GM18508 (cell line): ENCODE data around the gene KIAA0408.
"Not testable (repeated sequence)": the region's sequence is repeated elsewhere in the genome, so short reads cannot be mapped to it uniquely, and the experiment has no call there.

Source experiments
- ATAC-seq: cut with Tn5 transposase; IDR thresholded peaks from one replicate; pipeline ENCODE4 v1.9.1; 2021; ENCODE audit warnings: moderate number of reproducible peaks; ENCODE audit not compliant: insufficient read depth, unreplicated experiment

KIAA0408 gene

DNA sequence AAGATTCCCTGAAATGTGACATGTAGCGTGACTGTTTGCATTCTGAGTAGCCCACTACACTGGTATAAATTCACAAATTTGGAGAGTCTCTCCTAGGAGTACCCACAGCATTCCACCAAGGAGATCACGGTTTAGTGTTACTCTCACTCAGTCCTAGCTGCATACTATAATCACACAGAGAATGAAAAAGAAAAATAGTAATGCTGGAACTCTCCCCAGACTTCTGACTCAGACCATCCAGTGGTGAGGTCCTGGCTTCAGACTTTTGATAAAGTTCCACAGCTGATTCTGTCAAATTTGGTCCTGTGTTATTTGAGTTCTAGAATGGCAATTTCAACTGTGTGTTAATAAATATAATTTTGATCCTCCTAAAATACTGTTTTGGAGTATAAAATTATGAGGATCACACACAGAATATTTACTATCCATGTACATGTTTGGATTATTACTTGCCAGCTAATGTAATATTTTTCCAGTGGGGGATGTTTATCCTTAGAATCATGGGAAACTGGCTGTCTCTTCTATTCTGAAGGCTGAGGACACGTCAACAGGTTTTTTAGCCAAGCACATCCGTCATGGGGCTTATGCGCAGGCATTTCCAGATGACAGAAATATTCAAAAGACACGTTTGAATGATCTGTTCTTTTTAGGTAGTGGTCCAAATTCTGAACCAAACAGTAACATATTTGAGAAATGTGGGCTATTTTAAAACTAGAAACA lies 5.1 kb upstream of the KIAA0408 start:
- no peak for ATAC-seq

DNA sequence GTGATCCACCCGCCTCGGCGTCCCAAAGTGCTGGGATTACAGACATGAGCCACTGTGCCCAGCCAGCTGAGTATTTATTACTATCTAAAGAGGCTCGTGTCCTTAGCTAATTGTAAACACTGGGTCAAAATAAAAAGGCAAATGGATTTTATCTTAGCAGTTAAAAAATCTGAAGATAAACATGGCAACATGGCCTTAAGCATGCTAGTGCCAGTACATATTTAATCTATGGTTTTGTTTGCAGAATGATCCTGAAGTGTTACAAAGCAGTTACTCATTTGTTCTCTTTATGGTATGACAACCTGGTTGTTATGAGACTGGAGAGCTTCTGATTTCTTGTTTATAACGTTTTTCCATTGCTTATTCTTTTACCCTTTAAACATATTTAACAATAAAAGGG lies 3.9 kb upstream of the KIAA0408 start:
- ATAC-seq = no peak

DNA sequence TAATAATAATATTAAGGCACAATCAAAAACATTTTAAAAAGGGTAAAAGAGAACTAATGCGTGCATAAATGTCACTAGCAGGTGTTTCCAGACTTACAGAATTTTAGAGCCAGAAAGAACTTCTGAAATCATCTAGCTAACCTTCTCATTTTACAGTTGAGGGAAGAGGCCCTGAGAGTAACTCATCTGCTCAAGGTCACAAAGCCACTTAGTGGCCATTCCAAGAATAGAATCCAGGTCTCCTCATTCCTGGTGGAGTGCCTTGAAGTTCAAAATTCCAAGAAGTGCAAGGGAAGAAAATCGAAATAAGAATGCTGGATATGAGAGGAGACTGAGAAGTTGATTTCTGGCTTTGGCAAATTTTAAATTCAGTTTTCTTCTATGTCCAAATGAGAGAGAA lies 3.2 kb upstream of the KIAA0408 start:
- no peak for ATAC-seq

DNA sequence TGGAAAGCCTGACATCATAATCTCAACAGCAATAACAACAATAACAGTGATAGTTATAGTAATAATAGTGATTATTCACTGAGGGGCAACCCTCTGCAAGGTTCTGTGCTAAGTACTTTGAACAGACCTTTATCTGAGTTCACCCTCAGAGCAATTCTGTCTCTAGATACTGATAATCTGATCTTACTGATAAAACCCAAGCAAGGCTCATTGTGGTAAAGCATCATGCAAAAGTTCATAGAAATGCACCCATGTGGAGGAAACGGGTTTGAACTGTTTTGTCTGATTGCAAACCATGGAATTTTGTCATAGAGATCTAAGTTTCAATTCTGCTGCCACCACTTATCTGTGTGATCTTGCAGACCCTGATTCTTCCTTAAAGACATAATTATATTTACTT lies 1.3 kb upstream of the KIAA0408 start:
- no peak for ATAC-seq

DNA sequence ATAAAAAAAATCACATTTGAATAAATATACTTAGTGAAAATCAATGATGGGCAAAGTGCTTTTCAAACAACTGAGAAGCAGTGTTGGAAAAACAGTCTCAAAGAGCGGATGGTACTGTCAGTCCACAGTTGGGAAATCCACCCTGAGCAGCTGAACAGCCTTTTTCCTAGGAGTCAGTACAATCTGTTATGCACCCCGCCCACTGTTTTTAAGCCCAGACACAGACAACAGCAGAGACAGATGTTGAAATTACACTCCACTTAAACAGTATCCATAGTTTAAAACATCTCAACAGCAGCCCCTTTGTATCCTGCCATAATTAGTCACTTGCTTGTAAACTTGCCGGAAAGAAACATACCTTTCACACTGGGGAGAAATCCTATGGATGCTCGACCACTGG lies 372 bp downstream of the KIAA0408 start:
- no peak for ATAC-seq

DNA sequence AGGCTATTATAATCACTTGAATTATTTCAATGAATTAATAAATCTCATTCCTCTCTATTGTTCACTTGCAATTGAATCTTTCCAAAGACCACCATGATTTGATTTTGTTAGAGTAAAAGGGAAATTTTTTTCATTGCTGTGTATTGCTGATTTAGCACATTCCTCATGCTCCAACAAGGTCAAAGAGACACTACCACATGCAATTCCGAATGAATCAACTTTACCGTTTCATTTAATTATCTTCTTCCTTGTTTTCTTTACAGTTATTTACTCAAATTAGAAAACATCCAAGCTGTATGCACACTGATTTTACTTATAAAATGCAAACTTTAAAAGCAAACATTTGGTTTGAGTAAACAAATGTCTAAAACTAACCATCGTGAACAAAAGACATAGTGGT lies 967 bp downstream of the KIAA0408 start:
- no peak for ATAC-seq

DNA sequence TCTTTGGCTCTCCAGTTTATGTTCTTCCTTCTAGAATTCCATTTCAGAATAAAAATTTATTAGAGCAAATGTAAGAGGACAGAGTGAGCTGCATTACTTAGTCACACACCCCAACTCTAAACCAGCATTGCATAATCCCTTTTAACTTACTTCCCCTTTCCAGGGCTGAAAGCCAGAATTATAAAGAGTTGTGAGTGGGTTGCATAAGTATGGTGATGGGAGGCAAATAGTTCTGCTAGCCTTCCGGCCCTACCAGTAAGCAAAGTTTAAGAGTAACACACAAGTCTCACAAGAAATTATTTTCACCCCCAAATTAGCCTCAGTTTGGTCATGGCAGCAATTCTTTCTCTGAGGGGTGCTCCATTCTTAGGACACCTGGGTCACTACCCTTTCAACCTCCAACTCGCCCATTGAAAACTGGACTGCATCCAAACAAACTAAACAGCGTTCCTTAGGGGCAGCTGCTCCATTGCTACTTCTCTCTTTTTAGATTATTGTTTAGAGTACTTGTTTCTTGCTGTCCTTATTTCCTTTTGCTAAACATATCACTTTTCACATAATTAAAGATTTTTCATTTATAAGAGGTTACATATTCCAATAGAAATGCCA lies 1.6 kb downstream of the KIAA0408 start:
- ATAC-seq = no peak

DNA sequence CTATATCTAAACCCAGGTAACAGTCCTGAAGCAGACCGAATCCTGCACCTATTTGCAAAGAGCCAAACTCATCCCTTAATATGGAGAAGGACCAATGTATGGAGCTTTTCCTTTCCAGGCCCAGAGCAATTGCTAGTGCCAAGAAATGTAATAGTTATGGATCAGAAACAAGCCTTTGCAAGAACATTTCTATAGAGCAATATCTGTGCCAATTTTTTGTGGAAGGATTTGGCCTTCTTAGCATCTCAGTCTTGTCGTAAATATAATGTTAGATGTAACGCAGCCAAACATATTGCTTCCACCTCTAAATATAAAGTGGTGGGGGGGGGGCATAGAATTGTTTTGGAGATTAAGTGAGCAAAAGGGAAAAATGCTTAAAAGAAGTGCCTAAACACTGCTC lies 2.7 kb downstream of the KIAA0408 start:
- ATAC-seq = no peak

DNA sequence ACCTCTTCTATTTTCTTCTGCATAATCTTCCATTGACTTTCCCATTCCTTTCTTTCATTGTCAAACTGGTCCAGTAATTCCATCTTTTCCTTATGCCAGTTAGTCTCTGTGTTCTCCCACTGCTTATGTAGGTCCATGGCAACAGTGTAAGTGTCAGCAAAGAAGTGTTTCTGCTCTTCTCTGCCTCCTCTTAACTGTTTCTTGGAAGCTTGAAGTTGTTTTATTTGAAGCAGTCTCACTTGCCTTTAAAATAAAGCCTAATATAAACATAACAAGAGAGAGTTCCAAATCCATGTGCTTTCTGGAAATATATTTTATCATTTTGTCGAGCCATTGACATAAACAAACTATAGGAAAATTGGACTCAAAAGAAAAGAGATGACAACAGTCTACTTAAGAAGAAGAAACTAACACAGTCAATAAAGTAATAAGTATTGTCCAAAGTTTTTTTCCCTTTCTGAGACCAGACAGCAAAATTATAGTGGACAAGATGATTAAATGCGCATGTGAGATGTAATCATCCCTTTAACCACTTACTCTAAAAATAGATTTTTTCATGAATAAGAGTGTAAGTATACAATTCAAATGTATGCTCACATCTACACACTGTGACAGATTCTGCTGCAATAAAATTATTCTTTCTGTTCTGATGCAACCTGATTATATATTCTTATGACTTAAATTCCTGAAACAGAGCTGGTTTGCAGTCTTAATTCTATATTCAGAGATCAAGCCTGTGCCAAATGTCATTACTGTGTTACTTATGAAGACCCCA lies 5.2 kb downstream of the KIAA0408 start:
- ATAC-seq = no peak

DNA sequence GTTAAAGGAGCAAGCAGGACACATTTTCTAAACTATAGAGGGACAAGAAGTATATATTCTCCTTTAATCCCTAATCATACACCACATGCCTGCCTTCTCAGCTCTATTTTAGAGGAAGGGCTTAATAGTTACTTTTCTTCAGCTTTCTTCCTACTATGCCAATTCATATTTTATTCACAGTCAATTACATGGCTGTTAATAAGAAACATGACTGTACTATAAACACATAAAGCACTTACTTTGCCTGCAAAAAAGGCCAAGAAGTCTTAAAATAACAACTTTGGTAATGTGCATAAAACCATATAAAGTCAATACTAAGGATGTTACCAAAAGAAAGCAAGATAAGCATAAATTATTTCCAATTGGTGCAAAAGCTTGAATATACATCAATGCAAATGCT lies 6.4 kb downstream of the KIAA0408 start:
- ATAC-seq = no peak

DNA sequence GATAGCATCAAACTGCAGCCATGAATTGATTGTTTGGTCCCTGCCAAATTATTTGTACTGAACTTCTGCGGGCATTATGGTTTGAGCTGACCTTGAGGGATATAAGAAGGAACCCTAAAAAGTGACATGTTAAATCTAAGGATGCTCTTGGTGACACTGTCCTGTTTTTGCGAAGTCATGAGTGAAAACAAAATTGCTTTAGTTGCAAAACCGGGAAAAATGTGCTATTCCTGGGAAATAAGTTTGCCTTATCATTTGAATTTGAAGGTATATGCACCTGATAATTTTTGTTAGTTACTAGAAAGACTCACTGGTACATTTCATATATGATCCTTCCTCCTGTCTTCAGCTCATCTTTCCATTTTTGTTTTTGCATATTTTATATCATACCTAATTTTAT lies 7.8 kb downstream of the KIAA0408 start:
- ATAC-seq = no peak

DNA sequence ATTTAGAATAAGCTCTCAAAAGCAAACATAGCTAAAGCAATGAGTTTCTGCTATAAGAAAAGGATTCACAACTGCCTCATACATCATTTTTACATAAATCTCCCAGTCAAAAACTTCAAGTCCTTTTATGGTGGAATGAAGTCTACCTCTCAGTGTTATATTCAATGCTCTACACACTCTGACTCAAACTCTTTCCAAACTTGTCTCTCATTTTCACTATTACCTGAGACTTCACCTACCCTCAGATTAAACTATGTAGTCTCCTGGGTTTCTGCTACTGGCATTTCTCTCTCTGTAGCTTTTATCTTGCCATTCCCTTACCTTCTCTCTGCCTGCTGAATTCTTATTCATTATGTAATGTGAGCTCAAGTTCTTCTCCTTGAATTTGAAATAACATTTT lies 11.4 kb downstream of the KIAA0408 start:
- ATAC-seq = no peak

DNA sequence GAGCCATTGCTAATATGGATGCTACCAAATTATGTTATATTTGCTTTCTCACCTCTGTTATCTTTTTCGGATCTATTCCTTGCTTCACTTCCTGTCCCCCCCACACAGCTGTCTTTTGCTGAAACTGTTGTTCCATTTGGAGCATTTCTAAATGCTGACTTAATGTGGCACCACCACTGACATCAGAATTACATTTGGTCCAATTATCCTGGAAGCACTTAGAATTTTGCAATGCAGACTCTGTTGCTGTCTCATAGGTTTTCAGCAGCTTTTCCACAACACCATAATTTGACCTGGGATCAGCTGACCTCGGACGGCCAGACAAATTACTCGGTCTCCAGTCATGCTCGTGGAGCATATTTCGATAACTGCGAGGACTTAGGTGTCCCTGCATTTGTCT lies 12.8 kb downstream of the KIAA0408 start:
- ATAC-seq = no peak

DNA sequence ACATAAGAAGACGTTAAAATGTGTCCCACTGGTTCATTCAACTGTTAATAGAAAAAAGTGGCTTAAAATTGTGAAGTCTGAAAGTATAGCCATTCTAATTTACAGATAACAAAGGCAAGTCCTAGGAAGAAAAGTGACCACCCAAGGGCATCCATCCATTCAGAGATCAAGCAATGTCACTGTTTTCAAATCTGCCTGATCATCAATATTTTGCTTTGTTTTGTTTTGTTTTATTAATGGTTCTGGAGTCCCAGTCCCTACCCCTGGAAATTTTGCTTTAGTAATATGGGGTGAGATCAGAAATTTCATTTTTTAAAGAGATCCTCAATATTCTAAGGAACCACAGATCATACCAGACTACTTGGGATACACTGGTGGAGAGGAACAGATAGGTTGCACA lies 17.3 kb downstream of the KIAA0408 start:
- no peak for ATAC-seq

DNA sequence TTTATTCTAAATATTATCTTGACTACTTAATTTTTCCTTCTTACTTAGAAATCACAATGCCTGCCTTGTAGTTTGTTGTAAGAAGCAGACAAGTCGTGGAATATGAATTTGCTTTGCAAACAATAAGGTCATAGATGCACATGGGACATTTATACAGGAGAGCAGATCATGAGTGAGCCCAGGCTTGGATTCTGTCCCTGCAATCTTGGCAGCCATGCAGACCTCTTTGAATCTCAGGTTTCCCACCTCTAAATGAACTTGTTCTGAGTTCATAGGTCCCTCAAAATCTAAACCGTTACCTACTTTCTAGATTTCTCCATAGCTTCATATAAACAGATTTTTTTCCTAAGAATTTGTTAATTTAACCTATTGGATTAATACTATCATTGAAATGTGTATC lies 19.5 kb downstream of the KIAA0408 start:
- no peak for ATAC-seq

DNA sequence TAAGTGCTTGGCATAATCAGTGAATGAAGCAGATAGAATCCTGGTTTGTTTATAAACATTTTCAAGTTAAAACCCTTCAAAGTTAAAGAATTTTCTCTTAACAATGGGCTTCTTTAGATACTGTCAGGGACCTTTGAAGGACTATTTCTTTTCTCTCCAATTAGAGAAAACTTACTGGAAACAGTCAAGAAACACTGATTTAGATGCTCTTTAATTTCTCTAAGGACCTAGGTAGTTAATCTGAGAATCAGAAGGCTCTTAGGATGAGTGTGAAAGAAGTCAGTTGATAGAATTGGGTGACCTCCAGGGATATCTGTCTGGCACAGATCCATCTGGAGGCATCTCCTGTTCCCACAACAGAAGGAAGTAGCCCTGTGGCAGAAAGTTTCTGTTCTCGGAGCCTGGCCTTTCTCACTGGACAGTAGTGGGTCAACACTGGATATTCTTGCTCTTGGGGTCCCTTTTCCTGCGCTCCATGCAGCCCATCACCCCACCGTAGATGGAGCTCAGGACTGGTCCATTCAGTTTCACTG lies 22.5 kb downstream of the KIAA0408 start:
- no peak for ATAC-seq

DNA sequence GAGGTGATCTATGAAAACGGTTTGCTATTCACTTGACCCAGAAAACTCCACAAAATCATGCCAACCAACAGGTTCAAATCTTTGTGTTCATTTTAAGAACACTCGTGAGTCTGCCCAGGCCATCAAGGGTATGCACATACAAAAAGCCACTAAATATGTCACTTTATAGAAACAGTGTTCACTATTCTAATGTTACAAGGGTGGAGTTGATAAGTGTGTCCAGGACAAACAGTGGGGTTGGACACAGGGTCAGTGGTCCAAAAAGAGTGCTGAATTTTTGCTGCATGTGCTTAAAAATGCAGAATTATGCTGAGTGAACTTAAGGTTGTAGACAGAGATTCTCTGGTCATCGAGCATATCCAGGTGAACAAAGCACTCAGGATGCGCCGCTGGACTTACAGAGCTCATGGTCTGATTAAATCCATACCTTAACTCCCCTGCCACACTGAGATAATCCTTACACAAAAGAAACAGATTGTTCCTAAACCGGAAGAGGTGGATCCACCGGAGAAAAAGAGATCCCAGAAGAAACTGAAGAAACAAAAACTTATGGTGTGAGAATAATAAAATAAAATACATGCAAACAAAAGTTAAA lies 23.5 kb downstream of the KIAA0408 start:
- no peak for ATAC-seq

DNA sequence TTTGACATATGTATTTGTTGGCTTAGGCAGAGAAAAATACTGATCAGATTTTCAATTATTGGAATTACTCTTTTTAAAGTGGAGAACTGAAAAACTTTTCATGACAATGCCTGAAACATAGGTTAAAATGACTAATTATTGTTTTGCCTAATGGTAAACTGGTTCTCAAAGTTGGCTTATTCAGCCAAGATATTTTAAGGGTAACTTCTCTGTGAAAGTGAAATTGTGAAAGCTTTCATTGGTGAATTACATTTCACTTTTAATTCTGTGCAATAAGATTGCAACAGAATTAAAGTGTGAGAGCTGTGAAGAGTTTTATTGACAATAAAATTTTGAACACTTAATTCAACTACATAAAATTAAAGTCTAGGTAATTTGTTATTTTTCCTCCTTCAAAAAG lies 24.5 kb downstream of the KIAA0408 start:
- ATAC-seq = no peak

DNA sequence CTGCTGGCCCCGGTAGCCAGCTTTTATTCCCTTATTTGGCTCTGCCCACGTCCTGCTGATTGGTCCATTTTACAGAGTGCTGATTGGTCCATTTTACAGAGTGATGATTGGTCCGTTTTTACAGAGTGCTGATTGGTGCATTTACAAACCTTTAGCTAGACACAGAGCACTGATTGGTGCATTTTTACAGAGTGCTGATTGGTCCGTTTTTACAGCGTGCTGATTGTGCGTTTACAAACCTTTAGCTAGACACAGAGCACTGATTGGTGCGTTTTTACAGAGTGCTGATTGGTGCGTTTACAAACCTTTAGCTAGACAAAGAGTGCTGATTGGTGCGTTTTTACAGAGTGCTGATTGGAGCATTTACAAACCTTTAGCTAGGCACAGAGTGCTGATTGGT lies 30.6 kb downstream of the KIAA0408 start:
- not testable (repeated sequence) for ATAC-seq

DNA sequence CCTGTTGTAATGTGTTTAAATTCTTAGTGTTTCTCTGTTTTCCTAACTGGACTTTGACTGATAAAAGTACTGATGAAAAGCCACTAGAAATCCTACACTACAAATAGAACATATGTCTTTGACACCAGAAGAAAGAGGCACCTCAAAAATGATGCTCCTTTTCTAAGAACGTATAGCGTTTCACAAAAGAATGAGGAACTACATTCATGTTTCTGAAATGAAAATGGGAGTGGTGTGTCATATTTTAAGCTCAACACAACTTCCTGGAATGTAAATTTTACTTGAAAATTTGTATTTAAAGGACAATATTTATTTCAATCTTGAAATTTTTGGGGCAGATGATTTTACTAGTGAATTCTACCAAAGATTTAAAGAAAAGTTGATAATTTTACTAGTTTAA lies 35.3 kb downstream of the KIAA0408 start:
- no peak for ATAC-seq

DNA sequence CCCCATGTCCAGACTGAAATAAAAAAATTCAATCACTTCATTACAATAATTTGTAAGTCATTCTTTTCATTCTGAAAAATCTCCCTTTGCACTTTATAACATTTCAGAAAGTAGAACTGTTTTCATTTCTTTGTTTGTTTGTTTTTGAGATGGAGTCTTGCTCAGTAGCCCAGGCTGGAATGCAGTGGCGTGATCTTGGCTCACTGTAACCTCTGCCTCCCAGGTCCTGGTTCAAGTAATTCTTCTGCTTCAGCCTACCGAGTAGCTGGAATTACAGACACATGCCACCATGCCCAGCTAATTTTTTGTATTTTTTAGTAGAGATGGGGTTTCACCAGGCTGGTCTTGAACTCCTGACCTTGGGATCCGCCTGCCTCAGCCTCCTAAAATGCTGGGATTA lies 38.0 kb downstream of the KIAA0408 start:
- not testable (repeated sequence) for ATAC-seq
